GM12878 (cell line): Measurements from ENCODE around the gene FBLIM1. TPM values are rescaled to one million over a fixed set of nuclear protein-coding genes. Genes with fewer than 3 reads are reported as not detected.

Experiments
- ATAC-seq: fragments of 200-7000 bp; cut with Tn5 transposase; 3 replicates; pipeline ENCODE4 v1.9.1; 2020; ENCODE audit warnings: mild to moderate bottlenecking, moderate library complexity
- BruUV-seq: library from RNA; stranded (reverse); fragments of 400-500 nt; replicated peaks from 2 replicates; lab custom pipeline; 2021; lab: Mats Ljungman, UMichigan
- CTCF ChIA-PET: fragments of 300-600 bp; sonication (Branson Sonifier 250); formaldehyde crosslinking; extraction: SDS; loops from one replicate; lab custom pipeline; 2021; ENCODE audit warnings: inconsistent platforms; lab: Yijun Ruan, JAX
- POLR2A ChIA-PET: fragments of 350-600 bp; formaldehyde crosslinking; extraction: SDS; loops from one replicate; lab custom pipeline; 2021; ENCODE audit warnings: inconsistent platforms; lab: Charles Lee
- RAD21 ChIA-PET: fragments of 300-600 bp; sonication (Branson Sonifier 250); formaldehyde crosslinking; loops from one replicate; lab custom pipeline; 2023; ENCODE audit warnings: antibody characterized with exemption; ENCODE audit not compliant: unreplicated experiment; lab: Charles Lee
- SMC1A ChIA-PET: fragments of 300-600 bp; sonication (Branson Sonifier 250); formaldehyde crosslinking; loops from one replicate; lab custom pipeline; 2023; ENCODE audit not compliant: unreplicated experiment, uncharacterized antibody; lab: Charles Lee
- DNase-seq: peaks from one replicate; pipeline ENCODE4 v3.0.0-alpha.2; 2011; ENCODE audit warnings: low read depth, low spot score
- FAIRE-seq: peaks from 3 replicates; lab custom pipeline; 2011; peaks lifted over from hg19 to GRCh38; lab: Jason Lieb, UNC
- H2AFZ ChIP-seq: 2 replicates; pipeline ENCODE4 v1.6.0; 2011; ENCODE audit warnings: low read depth, low read length, control low read depth; ENCODE audit not compliant: control insufficient read depth
- H3K27ac ChIP-seq: 2 replicates; pipeline ENCODE4 v1.5.1; 2011; ENCODE audit warnings: control low read depth; ENCODE audit not compliant: control insufficient read depth, insufficient read depth
- H3K27me3 ChIP-seq, 2 experiments: replicated peaks in 1 of 2; 2 replicates each; pipeline versions ENCODE4 v1.6.0 to v1.6.1; 2011; ENCODE audit warnings: low read length in 1 of 2; ENCODE audit not compliant: control insufficient read depth in 2 of 2, insufficient read depth in 2 of 2
- H3K36me3 ChIP-seq, 2 experiments: 2 replicates each; pipeline ENCODE4 v1.5.1; 2011; ENCODE audit warnings: low read length in 1 of 2; ENCODE audit not compliant: control insufficient read depth in 2 of 2, insufficient read depth in 2 of 2
- H3K4me1 ChIP-seq: 2 replicates; pipeline ENCODE4 v1.6.1; 2011; ENCODE audit warnings: mild to moderate bottlenecking, low read length, moderate library complexity, mixed read lengths; ENCODE audit not compliant: control insufficient read depth, insufficient read depth
- H3K4me2 ChIP-seq: 2 replicates; pipeline ENCODE4 v1.6.0; 2011; ENCODE audit warnings: control low read depth; ENCODE audit not compliant: control insufficient read depth, insufficient read depth
- H3K4me3 ChIP-seq: fragments of 200-600 bp; sonication (generic); 2 replicates; pipeline ENCODE4 v1.5.1; 2016
- H3K79me2 ChIP-seq: 2 replicates; pipeline ENCODE4 v1.6.0; 2011; ENCODE audit warnings: low read length; ENCODE audit not compliant: control insufficient read depth, insufficient read depth
- H3K9ac ChIP-seq: 2 replicates; pipeline ENCODE4 v1.8.0; 2011; ENCODE audit warnings: low read length, control low read depth, mixed read lengths; ENCODE audit not compliant: control insufficient read depth, insufficient read depth
- H3K9me3 ChIP-seq: replicated peaks from 3 replicates; pipeline ENCODE4 v1.5.1; 2011; ENCODE audit warnings: mild to moderate bottlenecking, low read length; ENCODE audit not compliant: control insufficient read depth, insufficient read depth
- H4K20me1 ChIP-seq: 2 replicates; pipeline ENCODE4 v1.6.0; 2011; ENCODE audit not compliant: control insufficient read depth, insufficient read depth
- EP300 ChIP-seq, 2 experiments: fragments of 150-350 bp in 1 of 2; IDR thresholded peaks; 2 replicates each; pipeline ENCODE4 v1.6.1; 2011 to 2012; ENCODE audit warnings: low read depth in 2 of 2, low read length in 2 of 2, borderline replicate concordance in 1 of 2, improper control_type of control experiment in 1 of 2, inconsistent platforms in 1 of 2; ENCODE audit not compliant: control insufficient read depth in 1 of 2
- GATAD2B ChIP-seq: fragments of 450-650 bp; conservative IDR thresholded peaks from 2 replicates; pipeline ENCODE4 v1.6.1; 2017; ENCODE audit warnings: low read depth, mild to moderate bottlenecking, moderate library complexity
- IKZF1 ChIP-seq: fragments of 450-650 bp; conservative IDR thresholded peaks from 2 replicates; pipeline ENCODE4 v1.6.1; 2017; ENCODE audit warnings: antibody characterized with exemption, mild to moderate bottlenecking
- IKZF2 ChIP-seq, 2 experiments: fragments of 450-650 bp; IDR thresholded peaks; 2 replicates each; pipeline ENCODE4 v1.6.1; 2017; ENCODE audit warnings: mild to moderate bottlenecking in 2 of 2, moderate library complexity in 2 of 2
- NFXL1 ChIP-seq: fragments of 450-650 bp; IDR thresholded peaks from 2 replicates; pipeline ENCODE4 v1.6.1; 2017; ENCODE audit warnings: antibody characterized with exemption, mild to moderate bottlenecking, borderline replicate concordance
- NKRF ChIP-seq: fragments of 450-650 bp; conservative IDR thresholded peaks from 2 replicates; pipeline ENCODE4 v1.6.1; 2017; ENCODE audit warnings: mild to moderate bottlenecking, moderate library complexity
- PBX3 ChIP-seq: IDR thresholded peaks from 2 replicates; pipeline ENCODE4 v1.6.1; 2011; ENCODE audit warnings: mild to moderate bottlenecking, low read depth, low read length, moderate library complexity; ENCODE audit not compliant: insufficient replicate concordance
- POU2F2 ChIP-seq: IDR thresholded peaks from 3 replicates; pipeline ENCODE4 v1.6.1; 2011; ENCODE audit warnings: low read depth, mild to moderate bottlenecking, low read length, borderline replicate concordance
- USF1 ChIP-seq: IDR thresholded peaks from 2 replicates; pipeline ENCODE4 v1.6.1; 2011; ENCODE audit warnings: borderline replicate concordance, low read depth, mild to moderate bottlenecking, moderate library complexity, mixed read lengths, low read length; ENCODE audit not compliant: insufficient read depth; ENCODE audit errors: extremely low read length
- USF2 ChIP-seq: IDR thresholded peaks from 2 replicates; pipeline ENCODE4 v1.6.1; 2011; ENCODE audit warnings: low read depth, low read length, improper control_type of control experiment, borderline replicate concordance
- ZNF592 ChIP-seq: fragments of 450-650 bp; IDR thresholded peaks from 2 replicates; pipeline ENCODE4 v1.6.1; 2017; ENCODE audit warnings: mild to moderate bottlenecking, moderate library complexity
- ZNF622 ChIP-seq: fragments of 450-650 bp; IDR thresholded peaks from 2 replicates; pipeline ENCODE4 v1.6.1; 2017; ENCODE audit warnings: mild to moderate bottlenecking, inconsistent platforms
- WGBS: methylation state at CpG from one replicate; pipeline ENCODE4 v1.1.6; 2016; ENCODE audit warnings: low lambda C conversion rate; ENCODE audit not compliant: insufficient replicate concordance, insufficient coverage; ENCODE audit errors: missing lambda C conversion rate; 5-methylcytosine and 5-hydroxymethylcytosine counted together
- in situ Hi-C: fragments of 300-500 bp; cut with MboI; formaldehyde crosslinking; loops from 9 replicates; pipeline ENCODE4 v1.14.3; 2018; ENCODE audit warnings: mixed read lengths
- intact Hi-C: fragments of 100-400 bp; cut with micrococcal nuclease; formaldehyde crosslinking; loops from one replicate; pipeline ENCODE4 v1.14.2; 2022; ENCODE audit not compliant: unreplicated experiment
- polyA plus RNA-seq, 11 experiments: library from polyadenylated mRNA; depleted of rRNA in 4 of 11; unstranded in 6 of 11; stranded (reverse) in 5 of 11; fragments of >200 nt; fragmentation: Nextera tagmentation in 4 of 11; fragmentation: Illumina TruSeq in 1 of 11; extraction: Ambion mirVana in 4 of 11; extraction: Trizol in 1 of 11; gene quantifications; 1 replicate in 1 of 11; 2 replicates in 10 of 11; pipeline versions ENCODE4 v1.2.1 to v1.2.3, GENCODE V29; 2011 to 2016; ENCODE audit warnings: inconsistent platforms in 2 of 11, missing spikeins in 2 of 11, low read depth in 1 of 11
- total RNA-seq, 4 experiments: library from RNA; depleted of rRNA in 3 of 4; stranded (reverse); fragments of >200 nt in 3 of 4; fragmentation: Illumina TruSeq in 1 of 4; extraction: Trizol in 1 of 4; gene quantifications; 2 replicates each; pipeline versions ENCODE4 v1.2.1 to v1.2.3, GENCODE V29; 2013 to 2021

The FBLIM1 gene
- total and polyA plus RNA-seq, 10 of the 15 experiments (the other 5 are each of a cell fraction or from before 2014, with no cell fraction given): 0.03 to 0.13 TPM; not detected in 8

GRCh38 chr1:15747378-15747777, 11.2 kb upstream of the FBLIM1 start (continued):
- no peak for TF ChIP-seq EP300 (IDR thresholded peaks at IDR 0.05; ENCODE audit: borderline replicate concordance in 1 of 2, control insufficient read depth in 1 of 2, low read depth in 2 of 2, low read length in 2 of 2)

- intact Hi-C loops: no loop called here
- no peak overlapping the region for H3K27ac ChIP-seq
- no peak for ATAC-seq
- TF ChIP-seq ZNF592 (no peak), IKZF1 (no peak), NKRF (no peak), GATAD2B (no peak), IKZF2 (IDR thresholded peaks at IDR 0.05) (no peak), ZNF622 (no peak), POU2F2 (no peak), USF1 (no peak), PBX3 (no peak), NFXL1 (no peak), USF2 (no peak)
Measured at GRCh38 chr1:15748264-15748663, 10.3 kb upstream of the FBLIM1 start.

More at GRCh38 chr1:15748264-15748663, 10.3 kb upstream of the FBLIM1 start:
- Histone ChIP-seq H2AFZ (no peak overlapping the region), H4K20me1 (no peaks in the 10 kb centered on the region), H3K79me2 (no peaks in the 10 kb centered on the region), H3K9ac (no peak overlapping the region), H3K27me3 (no peaks in the 10 kb centered on the region; a peak in 1 of 4 replicates), H3K4me3 (no peak overlapping the region), H3K4me1 (0 out of 2 replicates have a peak, but pooled peaks cover 3% of the 10 kb centered on the region), H3K4me2 (no peak overlapping the region), H3K9me3 (no peaks in the 10 kb centered on the region), H3K36me3 (no peaks in the 10 kb centered on the region)
- 60% methylated on average over 5 of the region's 5 CpGs for WGBS
- POLR2A ChIA-PET: no interaction called here
- CTCF ChIA-PET: interaction anchor here (1.1 kb wide), 1 partner anchor 44 kb away, joined by 4 read pairs; no protein-coding TSS in a partner anchor
- no TSS peak for BruUV-seq
- SMC1A ChIA-PET: no interaction called here
- in situ Hi-C loops: loop anchor here (5.0 kb wide), 1 partner anchor 49 kb away; no protein-coding TSS in a partner anchor
- DNase-seq (no peak), FAIRE-seq (no peak)
- RAD21 ChIA-PET: no interaction called here
